GM19395 (cell line): ENCODE measurements around the gene ANKK1.

Experiments
- ATAC-seq: cut with Tn5 transposase; IDR thresholded peaks from one replicate; pipeline ENCODE4 v1.9.1; 2021; ENCODE audit warnings: mild to moderate bottlenecking, moderate library complexity; ENCODE audit not compliant: unreplicated experiment

ANKK1 gene

GRCh38 chr11:113449743-113450142 is 62.2 kb downstream of the ANKK1 start:
- ATAC-seq: no peak
